Measurements from ENCODE around the gene SERPINA12.

- TF ChIP-seq ZBTB33 (IDR thresholded peaks at IDR 0.05), result no peak
- no peak for TF ChIP-seq CTCF (IDR thresholded peaks at IDR 0.05; ENCODE audit: low read depth, low read length, missing input control)
Observed at GRCh38 chr14:94550041-94550440, 40.8 kb upstream of the SERPINA12 start.
